Measurements from ENCODE around the gene F2RL2.

- TF ChIP-seq POLR2A (IDR thresholded peaks at IDR 0.05; ENCODE audit: low read depth, low read length) (no peak), CTCF (IDR thresholded peaks at IDR 0.05 in 2 of 3, conservative IDR thresholded peaks at IDR 0.05 in 1 of 3; ENCODE audit: control insufficient read depth in 2 of 3, extremely low read depth in 1 of 3, insufficient read depth in 1 of 3, low read depth in 3 of 3, low read length in 3 of 3) (no peak), PAX8 (IDR thresholded peaks at IDR 0.05) (no peak), CREM (IDR thresholded peaks at IDR 0.05; ENCODE audit: low read depth) (no peak)
Observed at GRCh38 chr5:76622973-76623596, at the start of gene F2RL2.
